Skeletal muscle tissue (tissue), 4 donors: Measurements from ENCODE around the gene HELZ. TPM values are rescaled to one million over a fixed set of nuclear protein-coding genes. Genes with fewer than 3 reads are reported as not detected.
"Not testable (repeated sequence)": the region's sequence is repeated elsewhere in the genome, so short reads cannot be mapped to it uniquely, and the experiment has no call there.

Experiments used
- H3K27ac ChIP-seq: one replicate; pipeline ENCODE4 v1.7.0; 2013; ENCODE audit warnings: mild to moderate bottlenecking, low read depth, low read length, inconsistent platforms
- H3K27me3 ChIP-seq, 3 donors: one replicate each; pipeline ENCODE4 v1.7.0; 2013; ENCODE audit warnings: low read length in 3 of 3; ENCODE audit not compliant: control insufficient read depth in 3 of 3, insufficient read depth in 3 of 3
- H3K36me3 ChIP-seq, 3 donors: one replicate each; pipeline ENCODE4 v1.7.0; 2013; ENCODE audit warnings: low read length in 3 of 3; ENCODE audit not compliant: control insufficient read depth in 3 of 3, insufficient read depth in 3 of 3
- H3K4me1 ChIP-seq, 3 donors: one replicate each; pipeline ENCODE4 v1.7.0; 2013; ENCODE audit warnings: low read length in 3 of 3, mild to moderate bottlenecking in 3 of 3; ENCODE audit not compliant: control insufficient read depth in 3 of 3, insufficient read depth in 3 of 3
- H3K4me3 ChIP-seq, 3 donors: one replicate each; pipeline ENCODE4 v1.7.0; 2013; ENCODE audit warnings: low read length in 3 of 3
- H3K9ac ChIP-seq, 3 donors: one replicate each; pipeline ENCODE4 v1.7.0; 2013; ENCODE audit warnings: low read length in 3 of 3, mild to moderate bottlenecking in 3 of 3, moderate library complexity in 2 of 3, low read depth in 1 of 3
- H3K9me3 ChIP-seq, 3 donors: one replicate each; pipeline ENCODE4 v1.7.0; 2013; ENCODE audit warnings: low read length in 3 of 3; ENCODE audit not compliant: control insufficient read depth in 3 of 3
- total RNA-seq: library from RNA; depleted of rRNA; stranded (reverse); fragments of >200 nt; gene quantifications from one replicate; pipeline ENCODE4 v1.2.3, GENCODE V29; 2014
- donor health status: Osteomylitis.

The HELZ gene
- total RNA-seq, 1 donor from 2014 or later = 53.8 TPM

GRCh38 chr17:67271187-67271586 lies 26.2 kb upstream of the HELZ start:
- not testable (repeated sequence) for H3K27ac ChIP-seq, H3K36me3 ChIP-seq, H3K27me3 ChIP-seq, H3K9me3 ChIP-seq, H3K4me3 ChIP-seq, H3K9ac ChIP-seq, H3K4me1 ChIP-seq

GRCh38 chr17:67270416-67270815 lies 25.4 kb upstream of the HELZ start:
- H3K36me3 ChIP-seq = no peaks in the 10 kb centered on the region

DNA sequence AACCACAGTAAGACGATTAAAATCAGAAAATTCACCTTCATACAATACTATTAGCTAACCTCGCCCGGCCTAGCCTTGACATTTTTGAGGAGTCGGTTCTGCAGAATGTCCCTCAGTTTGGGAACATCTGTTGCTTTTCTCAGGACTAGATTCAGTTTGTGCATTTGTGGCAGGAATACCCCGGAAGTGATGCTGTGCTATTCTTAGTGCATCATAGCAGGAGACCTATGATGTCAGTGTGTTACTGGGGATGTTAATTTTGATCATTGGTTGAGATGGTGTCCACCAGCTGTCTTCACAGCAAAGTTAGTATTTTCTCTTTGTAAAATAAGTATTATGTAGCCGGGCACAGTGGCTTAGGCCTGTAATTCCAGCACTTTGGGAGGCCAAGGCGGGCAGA lies 21.5 kb upstream of the HELZ start:
- Histone ChIP-seq H3K4me1 (no peaks in the 10 kb centered on the region), H3K9ac (no peak overlapping the region), H3K9me3 (no peaks in the 10 kb centered on the region), H3K36me3 (no peaks in the 10 kb centered on the region), H3K27me3 (no peaks in the 10 kb centered on the region), H3K27ac (no peak overlapping the region), H3K4me3 (no peak overlapping the region)

More at GRCh38 chr17:67270416-67270815, 25.4 kb upstream of the HELZ start:
- Histone ChIP-seq H3K4me1 (no peaks in the 10 kb centered on the region), H3K27ac (no peak overlapping the region), H3K9ac (no peak overlapping the region), H3K4me3 (no peak overlapping the region), H3K9me3 (no peaks in the 10 kb centered on the region), H3K27me3 (no peaks in the 10 kb centered on the region)

DNA sequence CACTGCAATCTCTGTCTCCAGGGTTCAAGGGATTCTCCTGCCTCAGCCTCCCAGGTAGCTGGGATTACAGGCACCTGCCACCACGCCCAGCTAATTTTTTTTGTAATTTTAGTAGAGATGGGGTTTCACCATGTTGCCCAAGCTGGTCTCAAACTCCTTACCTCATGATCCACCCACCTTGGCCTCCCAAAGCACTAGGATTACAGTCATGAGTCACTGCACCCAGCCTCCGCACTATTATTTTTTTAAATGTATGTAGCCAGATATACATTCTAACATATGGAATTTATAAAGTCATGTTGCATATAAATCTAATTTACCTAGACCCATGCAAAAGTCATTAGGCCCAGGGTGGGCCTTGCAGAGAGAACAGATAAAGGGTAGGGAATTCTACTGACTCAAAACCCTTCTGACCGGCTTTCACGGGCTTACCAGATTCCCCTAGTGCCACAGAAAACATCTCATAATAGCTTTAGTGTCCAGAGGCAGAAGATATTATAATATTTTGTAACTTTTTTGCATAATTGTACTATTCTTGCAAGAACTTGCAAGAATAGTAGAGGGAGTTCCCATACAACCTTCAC lies 20.5 kb upstream of the HELZ start:
- Histone ChIP-seq H3K4me3 (no peak overlapping the region), H3K27ac (no peak overlapping the region), H3K36me3 (no peaks in the 10 kb centered on the region), H3K9me3 (no peaks in the 10 kb centered on the region), H3K9ac (no peak overlapping the region), H3K4me1 (no peaks in the 10 kb centered on the region), H3K27me3 (no peaks in the 10 kb centered on the region)

DNA sequence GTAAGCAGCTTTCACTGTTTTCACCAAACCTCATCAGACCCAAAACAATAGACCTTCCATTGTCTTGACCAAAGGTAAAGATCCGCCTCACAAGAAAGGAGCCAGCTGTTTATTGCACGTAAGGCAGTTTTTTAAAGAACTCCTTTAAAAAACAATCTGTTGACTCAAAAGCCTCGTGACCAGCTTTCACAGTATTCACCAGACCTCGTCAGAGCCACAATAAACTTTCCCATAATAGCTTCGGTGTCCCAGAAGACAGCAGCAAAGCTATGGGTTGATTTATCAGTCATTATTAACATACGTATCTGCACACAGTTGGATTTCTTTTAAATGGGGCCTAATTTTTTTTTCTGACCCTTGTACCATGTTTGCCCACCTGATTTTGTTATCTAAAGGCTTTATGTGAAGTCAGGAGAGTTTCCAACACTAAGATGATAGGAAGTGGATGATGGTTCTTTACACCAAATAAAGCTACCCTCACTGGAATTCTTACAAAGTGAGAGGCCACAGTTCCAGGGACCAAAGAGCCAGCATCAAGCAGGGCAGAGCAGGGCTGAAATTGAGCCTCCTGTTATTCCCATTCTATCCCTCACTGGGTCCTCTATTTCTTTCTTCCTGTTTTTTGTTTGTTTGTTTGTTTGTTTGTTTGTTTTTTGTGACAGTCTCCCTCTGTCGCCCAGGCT lies 17.6 kb upstream of the HELZ start:
- Histone ChIP-seq H3K27ac (no peak overlapping the region), H3K9me3 (no peaks in the 10 kb centered on the region), H3K4me1 (peaks cover 2 to 4% (median 3%) of the 10 kb centered on the region in 3 donors), H3K9ac (no peak overlapping the region), H3K4me3 (no peak overlapping the region), H3K27me3 (no peaks in the 10 kb centered on the region), H3K36me3 (no peaks in the 10 kb centered on the region)

DNA sequence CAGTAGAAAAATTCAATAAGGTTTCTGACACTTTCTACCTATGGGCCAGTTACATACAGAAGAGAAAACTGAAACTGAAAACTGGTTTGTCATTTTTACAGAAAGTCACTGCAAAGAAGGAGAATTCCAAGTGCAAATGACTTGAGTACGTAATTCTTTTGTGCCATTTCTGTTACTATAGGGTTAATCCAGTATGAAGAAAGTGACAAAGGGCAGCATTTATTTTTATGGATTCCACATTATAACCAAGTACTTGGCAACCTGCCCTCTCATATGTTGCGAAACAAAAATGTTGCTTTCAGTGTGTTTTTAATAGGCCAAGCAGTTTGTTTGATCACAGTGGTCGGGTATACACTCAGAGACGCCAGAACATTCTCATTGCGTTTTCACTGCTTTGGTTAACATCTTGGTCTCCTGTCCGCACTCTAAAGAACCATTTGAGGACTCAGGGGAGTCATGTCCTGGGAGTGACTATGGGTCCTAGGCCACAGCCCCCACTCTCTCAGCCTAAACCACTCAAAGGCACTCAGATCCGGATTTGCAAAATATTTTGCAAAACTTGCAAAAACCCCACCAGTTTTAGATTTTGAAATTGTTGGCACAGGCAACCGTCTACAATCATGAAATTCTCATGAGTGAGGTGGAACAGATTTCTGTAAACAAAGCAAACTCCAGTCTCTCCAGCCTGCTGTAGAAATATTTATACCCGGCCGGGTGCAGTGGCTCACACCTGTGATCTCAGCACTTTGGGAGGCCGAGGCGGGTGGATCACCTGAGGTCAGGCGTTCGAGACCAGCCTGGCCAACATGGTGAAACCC lies 15.4 kb upstream of the HELZ start:
- Histone ChIP-seq H3K4me1 (peaks cover 2 to 4% (median 3%) of the 10 kb centered on the region in 3 donors), H3K9me3 (no peaks in the 10 kb centered on the region), H3K4me3 (peak overlapping the region in 1 of 3 donors; percentile 23), H3K9ac (peak overlapping the region in 1 of 3 donors; percentile 33), H3K27ac (peak overlapping the region; percentile 55), H3K36me3 (no peaks in the 10 kb centered on the region), H3K27me3 (no peaks in the 10 kb centered on the region)

GRCh38 chr17:67258821-67259468 lies 13.9 kb upstream of the HELZ start:
- Histone ChIP-seq H3K9me3 (no peaks in the 10 kb centered on the region), H3K9ac (no peak overlapping the region), H3K27ac (no peak overlapping the region), H3K4me1 (peaks cover 2 to 4% (median 3%) of the 10 kb centered on the region in 3 donors), H3K36me3 (no peaks in the 10 kb centered on the region), H3K4me3 (no peak overlapping the region), H3K27me3 (no peaks in the 10 kb centered on the region)

DNA sequence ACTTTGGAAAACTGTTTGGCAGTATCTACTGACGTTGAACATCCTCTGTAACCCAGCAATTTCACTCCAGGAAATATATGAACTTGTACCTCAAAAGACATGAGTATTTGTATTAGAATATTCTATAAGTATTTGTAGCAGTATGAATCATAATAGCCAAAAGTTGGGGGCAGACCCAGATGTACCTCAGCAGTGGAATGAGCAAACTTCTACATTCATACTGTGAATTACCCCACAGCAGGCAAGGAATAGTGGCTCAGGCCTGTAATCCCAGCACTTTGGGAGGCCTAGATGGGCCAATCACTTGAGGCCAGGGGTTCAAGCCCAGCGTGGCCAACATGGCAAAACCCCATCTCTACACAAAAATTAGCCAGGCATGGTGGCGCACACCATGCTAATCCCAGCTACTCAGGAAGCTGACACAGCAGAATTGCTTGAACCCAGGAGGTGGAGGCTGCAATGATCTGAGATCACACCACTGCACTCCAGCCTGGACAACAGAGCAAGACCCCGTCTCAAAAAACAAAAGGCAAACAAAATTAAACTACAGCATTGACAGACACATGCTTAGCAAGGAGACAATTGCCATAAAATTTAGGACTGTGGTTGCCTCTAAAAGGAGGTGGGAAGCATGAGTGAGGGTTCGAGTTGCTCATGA lies 11.2 kb upstream of the HELZ start:
- Histone ChIP-seq H3K9me3 (no peaks in the 10 kb centered on the region), H3K27me3 (no peaks in the 10 kb centered on the region), H3K4me3 (no peak overlapping the region), H3K4me1 (peaks cover 2 to 4% (median 3%) of the 10 kb centered on the region in 3 donors), H3K9ac (no peak overlapping the region), H3K27ac (no peak overlapping the region), H3K36me3 (no peaks in the 10 kb centered on the region)

- H3K36me3 ChIP-seq = no peaks in the 10 kb centered on the region
- H3K27me3 ChIP-seq = no peaks in the 10 kb centered on the region
- H3K9me3 ChIP-seq = no peaks in the 10 kb centered on the region
- peaks cover 0 to 3% (median 0%) of the 10 kb centered on the region in 3 donors for H3K4me1 ChIP-seq
- no peak overlapping the region for H3K4me3 ChIP-seq
- H3K9ac ChIP-seq = no peak overlapping the region
- H3K27ac ChIP-seq = no peak overlapping the region
These were observed 8.4 kb upstream of the HELZ start for GRCh38 chr17:67253384-67253783.
